PFSK-1 (cell line): ENCODE data around the gene TUBA3C.

Experiments
- FOXP2 ChIP-seq: optimal IDR thresholded peaks from 2 replicates; pipeline ENCODE3; 2011; ENCODE audit warnings: borderline replicate concordance, control low read depth, inconsistent platforms; ENCODE audit not compliant: insufficient read depth; ENCODE audit errors: extremely low read length, extremely low read depth
- POLR2AphosphoS5 ChIP-seq: IDR thresholded peaks from 2 replicates; pipeline ENCODE4 v1.6.1; 2012; ENCODE audit warnings: low read depth, mild to moderate bottlenecking, control low read depth, low read length, moderate library complexity
- REST ChIP-seq, 2 experiments: IDR thresholded peaks; 2 replicates each; pipeline versions ENCODE4 v1.6.1 to v1.8.0; 2011 to 2012; ENCODE audit warnings: low read depth in 2 of 2, low read length in 2 of 2, control low read depth in 1 of 2, inconsistent platforms in 1 of 2, mild to moderate bottlenecking in 1 of 2, moderate library complexity in 1 of 2; ENCODE audit not compliant: insufficient read depth in 1 of 2
- SIN3A ChIP-seq: IDR thresholded peaks from 2 replicates; pipeline ENCODE4 v1.6.1; 2012; ENCODE audit warnings: mild to moderate bottlenecking, low read length, moderate library complexity, borderline replicate concordance; ENCODE audit not compliant: insufficient read depth
- TAF1 ChIP-seq: IDR thresholded peaks from 2 replicates; pipeline ENCODE4 v1.6.1; 2012; ENCODE audit warnings: low read length, control low read depth, borderline replicate concordance; ENCODE audit not compliant: insufficient read depth

Gene TUBA3C

GRCh38 chr13:19169496-19169895 lies 12.1 kb downstream of the TUBA3C start:
- TF ChIP-seq FOXP2 (no peak), REST (IDR thresholded peaks at IDR 0.05; ENCODE audit: insufficient read depth in 1 of 2, low read depth in 2 of 2, low read length in 2 of 2) (no peak), TAF1 (no peak)

- TF ChIP-seq SIN3A (no peak), REST (IDR thresholded peaks at IDR 0.05; ENCODE audit: insufficient read depth in 1 of 2, low read depth in 2 of 2, low read length in 2 of 2) (no peak), TAF1 (no peak), POLR2AphosphoS5 (no peak)
Measured at GRCh38 chr13:19161308-19161707, 20.3 kb downstream of the TUBA3C start.

GRCh38 chr13:19159761-19160420 lies 21.7 kb downstream of the TUBA3C start:
- no peak for TF ChIP-seq SIN3A
- no peak for TF ChIP-seq FOXP2
- TF ChIP-seq REST (IDR thresholded peaks at IDR 0.05; ENCODE audit: insufficient read depth in 1 of 2, low read depth in 2 of 2, low read length in 2 of 2), result no peak

GRCh38 chr13:19159181-19159580 lies 22.4 kb downstream of the TUBA3C start:
- TF ChIP-seq FOXP2 (no peak), SIN3A (no peak), POLR2AphosphoS5 (no peak), TAF1 (no peak), REST (IDR thresholded peaks at IDR 0.05; ENCODE audit: insufficient read depth in 1 of 2, low read depth in 2 of 2, low read length in 2 of 2) (no peak)

GRCh38 chr13:19158526-19159174 lies 23.0 kb downstream of the TUBA3C start:
- TF ChIP-seq POLR2AphosphoS5, result no peak
- TF ChIP-seq FOXP2, result no peak
- TF ChIP-seq TAF1, result no peak
- no peak for TF ChIP-seq REST (IDR thresholded peaks at IDR 0.05; ENCODE audit: insufficient read depth in 1 of 2, low read depth in 2 of 2, low read length in 2 of 2)
- no peak for TF ChIP-seq SIN3A
